Hepatocyte (in vitro differentiated cells): ENCODE data around the gene TLR2. TPM values are rescaled to one million over a fixed set of nuclear protein-coding genes. Genes with fewer than 3 reads are reported as not detected.
A peak's percentile ranks its signal among the peaks of the same experiment; 100 is the strongest.

Experiments
- DNase-seq: peaks from one replicate; pipeline ENCODE4 v3.0.0-alpha.2; 2016; ENCODE audit warnings: low spot score
- H2AFZ ChIP-seq: fragments of 200-600 bp; sonication (generic); 2 replicates; pipeline ENCODE4 v1.6.0; 2016; ENCODE audit warnings: antibody characterized with exemption, mild to moderate bottlenecking
- H3K27ac ChIP-seq: fragments of 200-600 bp; sonication (generic); 2 replicates; pipeline ENCODE4 v1.5.1; 2016; ENCODE audit warnings: mild to moderate bottlenecking
- H3K27me3 ChIP-seq: fragments of 200-600 bp; sonication (generic); 2 replicates; pipeline ENCODE4 v1.6.1; 2016
- H3K36me3 ChIP-seq: fragments of 200-600 bp; sonication (generic); replicated peaks from 2 replicates; pipeline ENCODE4 v1.5.1; 2016; ENCODE audit warnings: low read depth; ENCODE audit not compliant: insufficient read depth
- H3K4me1 ChIP-seq: fragments of 200-600 bp; sonication (generic); 2 replicates; pipeline ENCODE4 v1.5.1; 2016; ENCODE audit warnings: mild to moderate bottlenecking, moderate library complexity; ENCODE audit not compliant: insufficient read depth
- H3K4me2 ChIP-seq: fragments of 200-600 bp; sonication (generic); 2 replicates; pipeline ENCODE4 v1.6.0; 2016
- H3K4me3 ChIP-seq: fragments of 200-600 bp; sonication (generic); 2 replicates; pipeline ENCODE4 v1.5.1; 2016; ENCODE audit warnings: mild to moderate bottlenecking
- H3K79me2 ChIP-seq: fragments of 200-600 bp; sonication (generic); 2 replicates; pipeline ENCODE4 v1.6.0; 2017; ENCODE audit warnings: mild to moderate bottlenecking
- H3K9me2 ChIP-seq: fragments of 200-600 bp; sonication (generic); replicated peaks from 2 replicates; pipeline ENCODE4 v1.6.0; 2017; ENCODE audit warnings: mild to moderate bottlenecking; ENCODE audit not compliant: insufficient read depth
- H3K9me3 ChIP-seq: fragments of 200-600 bp; sonication (generic); 2 replicates; pipeline ENCODE4 v1.5.1; 2016; ENCODE audit warnings: low read depth, mild to moderate bottlenecking
- H4K20me1 ChIP-seq: fragments of 200-600 bp; sonication (generic); 2 replicates; pipeline ENCODE4 v1.6.0; 2016; ENCODE audit warnings: mild to moderate bottlenecking; ENCODE audit not compliant: insufficient read depth, poor library complexity, severe bottlenecking
- EZH2 ChIP-seq: fragments of 200-600 bp; sonication (generic); IDR thresholded peaks from 2 replicates; pipeline ENCODE4 v1.6.1; 2016; ENCODE audit warnings: antibody characterized with exemption, mild to moderate bottlenecking, borderline replicate concordance
- EZH2phosphoT487 ChIP-seq: fragments of 200-600 bp; sonication (generic); IDR thresholded peaks from one replicate; pipeline ENCODE4 v1.6.1; 2018; ENCODE audit warnings: antibody characterized with exemption, mild to moderate bottlenecking, low read depth, moderate library complexity; ENCODE audit not compliant: unreplicated experiment, severe bottlenecking
- WGBS: methylation state at CpG from one replicate; pipeline ENCODE4 v1.1.6; 2016; ENCODE audit warnings: low lambda C conversion rate; ENCODE audit errors: missing lambda C conversion rate; 5-methylcytosine and 5-hydroxymethylcytosine counted together
- polyA plus RNA-seq: library from polyadenylated mRNA; unstranded; fragments of >200 nt; fragmentation: Nextera tagmentation; extraction: Ambion mirVana; gene quantifications from 2 replicates; pipeline ENCODE4 v1.2.1, GENCODE V29; 2016
- total RNA-seq: library from RNA; depleted of rRNA; stranded (reverse); fragments of >200 nt; gene quantifications from 2 replicates; pipeline ENCODE4 v1.2.3, GENCODE V29; 2014
- TF ChIP-seq, protein P1 (sequence below): fragments of 200-600 bp; sonication (generic); IDR thresholded peaks from 2 replicates; pipeline ENCODE4 v1.5.1; 2016; ENCODE audit warnings: antibody characterized with exemption, mild to moderate bottlenecking; ENCODE audit not compliant: poor library complexity

Gene TLR2
- total and polyA plus RNA-seq, 2 experiments from 2014 or later: 1.7 to 6.6 TPM

DNA sequence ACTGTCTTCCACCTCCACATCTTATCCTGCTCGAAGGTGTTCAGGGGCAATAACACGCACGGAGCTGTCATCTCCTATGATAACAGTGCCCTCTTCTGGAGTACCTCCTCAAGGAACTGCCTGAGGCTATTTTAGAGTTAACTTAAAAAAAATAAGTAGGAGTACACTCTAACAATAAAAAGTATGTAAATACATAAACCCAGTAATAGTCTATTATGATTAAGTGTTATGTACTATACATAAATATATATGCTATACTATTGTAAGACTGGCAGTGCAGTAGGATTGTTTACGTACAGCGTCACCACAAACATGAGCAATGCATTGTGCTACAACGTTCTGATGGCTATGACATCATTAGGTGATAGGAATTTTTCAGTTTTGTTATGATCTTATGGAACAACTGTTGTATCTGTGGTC is 34.5 kb upstream of the TLR2 start:
- 49% methylated on average over 6 of the region's 6 CpGs for WGBS
- Histone ChIP-seq H3K27ac (no peak overlapping the region), H4K20me1 (no peaks in the 10 kb centered on the region), H3K9me2 (no peaks in the 10 kb centered on the region), H3K4me1 (no peaks in the 10 kb centered on the region), H3K36me3 (no peaks in the 10 kb centered on the region), H2AFZ (no peak overlapping the region), H3K4me2 (no peak overlapping the region), H3K27me3 (no peaks in the 10 kb centered on the region), H3K9me3 (no peaks in the 10 kb centered on the region), H3K4me3 (no peak overlapping the region), H3K79me2 (no peaks in the 10 kb centered on the region)
- TF ChIP-seq EZH2phosphoT487 (no peak), EZH2 (no peak)
- TF ChIP-seq, protein P1, sequence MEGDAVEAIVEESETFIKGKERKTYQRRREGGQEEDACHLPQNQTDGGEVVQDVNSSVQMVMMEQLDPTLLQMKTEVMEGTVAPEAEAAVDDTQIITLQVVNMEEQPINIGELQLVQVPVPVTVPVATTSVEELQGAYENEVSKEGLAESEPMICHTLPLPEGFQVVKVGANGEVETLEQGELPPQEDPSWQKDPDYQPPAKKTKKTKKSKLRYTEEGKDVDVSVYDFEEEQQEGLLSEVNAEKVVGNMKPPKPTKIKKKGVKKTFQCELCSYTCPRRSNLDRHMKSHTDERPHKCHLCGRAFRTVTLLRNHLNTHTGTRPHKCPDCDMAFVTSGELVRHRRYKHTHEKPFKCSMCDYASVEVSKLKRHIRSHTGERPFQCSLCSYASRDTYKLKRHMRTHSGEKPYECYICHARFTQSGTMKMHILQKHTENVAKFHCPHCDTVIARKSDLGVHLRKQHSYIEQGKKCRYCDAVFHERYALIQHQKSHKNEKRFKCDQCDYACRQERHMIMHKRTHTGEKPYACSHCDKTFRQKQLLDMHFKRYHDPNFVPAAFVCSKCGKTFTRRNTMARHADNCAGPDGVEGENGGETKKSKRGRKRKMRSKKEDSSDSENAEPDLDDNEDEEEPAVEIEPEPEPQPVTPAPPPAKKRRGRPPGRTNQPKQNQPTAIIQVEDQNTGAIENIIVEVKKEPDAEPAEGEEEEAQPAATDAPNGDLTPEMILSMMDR: no peak
- DNase-seq: peak; percentile 38

DNA sequence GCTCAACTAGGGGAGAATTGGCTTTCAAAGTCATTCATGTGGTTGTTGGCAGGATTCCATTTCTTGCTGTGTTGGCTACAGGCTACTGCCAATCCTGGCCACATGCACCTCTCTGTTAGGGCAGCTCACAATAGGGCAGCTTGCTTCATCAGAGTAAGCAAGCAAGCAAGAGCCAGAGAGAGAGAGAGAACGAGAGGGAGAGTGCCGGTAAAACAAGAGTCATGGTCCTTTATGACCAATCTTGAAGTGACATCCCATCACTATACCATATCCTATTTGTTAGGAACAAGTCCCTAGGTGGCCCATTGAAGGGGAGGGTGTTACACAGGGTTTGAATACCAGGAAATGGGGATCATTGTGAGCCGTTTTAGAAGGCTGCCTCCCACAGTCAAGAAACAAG is 33.0 kb upstream of the TLR2 start:
- Histone ChIP-seq H3K36me3 (no peaks in the 10 kb centered on the region), H3K4me3 (no peak overlapping the region), H3K9me3 (no peaks in the 10 kb centered on the region), H4K20me1 (no peaks in the 10 kb centered on the region), H3K27ac (no peak overlapping the region), H3K9me2 (no peaks in the 10 kb centered on the region), H3K4me1 (no peaks in the 10 kb centered on the region), H3K27me3 (no peaks in the 10 kb centered on the region), H3K79me2 (no peaks in the 10 kb centered on the region), H2AFZ (no peak overlapping the region), H3K4me2 (no peak overlapping the region)
- 84% methylated on average over 3 of the region's 3 CpGs for WGBS
- no peak for DNase-seq
- TF ChIP-seq, protein P1: no peak
- TF ChIP-seq EZH2phosphoT487: no peak
- TF ChIP-seq EZH2: no peak

DNA sequence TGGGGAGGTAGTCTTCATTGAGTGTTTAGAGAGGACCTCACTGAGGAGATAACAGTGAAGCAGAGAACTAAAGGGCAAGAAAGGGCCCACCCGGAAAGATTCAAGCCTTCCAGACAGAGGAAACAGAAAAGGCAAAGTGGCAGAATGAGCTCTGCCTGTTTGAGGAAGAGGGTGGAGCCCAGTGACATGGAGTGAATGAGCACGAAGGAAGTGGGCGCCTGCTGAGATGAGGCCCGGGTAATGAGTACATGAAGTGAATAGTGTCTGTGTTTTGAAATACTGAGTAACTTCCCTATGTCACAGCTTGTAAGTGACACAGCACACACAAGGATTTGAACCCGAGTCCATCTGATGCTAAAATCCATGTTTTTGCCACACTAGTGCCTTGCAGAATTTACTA is 32.5 kb upstream of the TLR2 start:
- Histone ChIP-seq H3K4me2 (no peak overlapping the region), H3K9me2 (no peaks in the 10 kb centered on the region), H3K9me3 (no peaks in the 10 kb centered on the region), H3K27me3 (no peaks in the 10 kb centered on the region), H3K27ac (no peak overlapping the region), H3K4me3 (no peak overlapping the region), H3K36me3 (no peaks in the 10 kb centered on the region), H4K20me1 (no peaks in the 10 kb centered on the region), H2AFZ (no peak overlapping the region), H3K4me1 (no peaks in the 10 kb centered on the region), H3K79me2 (no peaks in the 10 kb centered on the region)
- WGBS: 83% methylated on average over 5 of the region's 5 CpGs
- DNase-seq: no peak
- no peak for TF ChIP-seq EZH2phosphoT487
- no peak for TF ChIP-seq EZH2
- TF ChIP-seq, protein P1: no peak
